Hippocampal formation (tissue), 2 donors: ENCODE results near the gene SUMF2.
"Not testable (repeated sequence)": the region's sequence is repeated elsewhere in the genome, so short reads cannot be mapped to it uniquely, and the experiment has no call there.

Experiments
- DNase-seq, 2 donors: peaks; one replicate each; lab custom pipeline; 2025; lab: John Stamatoyannopoulos, UW

The SUMF2 gene

DNA sequence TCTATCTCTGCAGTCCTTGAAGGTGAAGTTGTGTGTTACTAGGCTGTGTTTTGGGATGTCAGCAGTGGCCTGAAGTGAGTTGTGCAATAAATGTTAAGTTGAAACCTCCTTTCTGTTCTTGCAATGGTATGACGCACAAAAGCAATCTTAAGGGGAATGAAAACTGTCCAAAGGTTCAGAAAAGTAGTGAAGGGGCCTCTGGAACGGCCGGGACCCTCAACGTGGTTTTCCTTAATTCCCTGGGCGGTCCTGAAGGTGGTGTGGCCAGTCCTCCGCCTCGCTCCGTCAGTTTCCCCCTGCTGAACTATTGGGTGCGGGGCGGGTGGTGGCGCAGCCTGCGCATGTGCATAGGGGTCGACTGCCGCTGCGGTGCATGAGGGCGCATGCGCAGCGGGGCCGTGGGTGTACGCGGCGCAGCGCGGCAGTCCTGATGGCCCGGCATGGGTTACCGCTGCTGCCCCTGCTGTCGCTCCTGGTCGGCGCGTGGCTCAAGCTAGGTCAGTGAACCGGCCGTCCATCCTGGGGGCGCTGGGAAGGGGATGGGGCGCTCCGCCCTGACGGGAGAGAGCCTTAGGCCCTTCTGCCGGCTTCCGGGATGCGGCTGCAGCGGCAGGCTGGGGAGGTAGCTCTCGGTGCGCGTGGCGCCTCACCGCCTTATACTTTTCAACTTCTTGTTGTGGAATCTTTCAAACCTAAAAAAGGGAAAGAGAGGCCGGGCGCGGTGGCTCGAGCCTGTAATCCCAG lies at the start of gene SUMF2:
Gene SUMF2 (plus strand): TSS at position 405 of the 744 bp plus-strand sequence. CDS start 26 bp downstream, at position 431.
- DNase-seq, result peak; percentile 83 to 90

DNA sequence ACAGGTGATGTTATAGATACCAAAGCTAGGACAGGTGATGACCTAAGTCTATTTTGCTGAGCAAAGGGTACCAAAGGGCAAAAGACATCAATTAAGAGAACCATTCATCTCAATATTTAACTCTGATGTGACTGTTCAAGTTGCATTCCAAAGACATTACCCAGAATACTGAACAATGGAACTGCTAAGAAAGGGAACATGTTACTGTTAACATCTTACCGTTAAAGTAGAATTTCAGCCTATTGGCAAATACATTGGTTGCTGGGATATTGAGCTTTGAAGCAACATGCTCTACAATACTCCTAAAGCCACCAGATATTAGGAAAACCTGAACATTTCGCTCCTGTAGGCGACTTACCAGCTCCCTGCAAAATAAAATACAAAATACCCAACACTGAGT lies 47.1 kb upstream of the SUMF2 start:
- not testable (repeated sequence) for DNase-seq

DNA sequence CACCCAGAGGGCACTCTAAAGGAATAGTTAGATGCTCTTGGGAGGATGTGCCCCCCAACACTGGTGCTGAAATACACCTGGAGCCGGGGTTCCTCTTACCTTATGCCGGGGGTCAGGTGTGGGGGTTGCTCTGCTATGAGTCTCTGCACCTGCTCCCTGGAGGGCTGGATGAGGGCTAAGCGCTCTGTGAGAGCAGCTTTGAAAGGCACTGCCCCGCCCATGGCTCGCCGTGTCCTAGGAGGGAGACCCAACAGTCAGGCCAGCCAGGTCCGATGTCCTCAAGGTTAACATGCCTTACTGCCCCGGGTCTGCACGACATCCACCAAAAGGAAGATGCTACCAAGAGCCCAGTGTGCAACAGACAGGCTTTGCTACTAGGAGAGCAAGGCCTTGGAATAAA lies 44.6 kb upstream of the SUMF2 start:
- DNase-seq, result no peak

DNA sequence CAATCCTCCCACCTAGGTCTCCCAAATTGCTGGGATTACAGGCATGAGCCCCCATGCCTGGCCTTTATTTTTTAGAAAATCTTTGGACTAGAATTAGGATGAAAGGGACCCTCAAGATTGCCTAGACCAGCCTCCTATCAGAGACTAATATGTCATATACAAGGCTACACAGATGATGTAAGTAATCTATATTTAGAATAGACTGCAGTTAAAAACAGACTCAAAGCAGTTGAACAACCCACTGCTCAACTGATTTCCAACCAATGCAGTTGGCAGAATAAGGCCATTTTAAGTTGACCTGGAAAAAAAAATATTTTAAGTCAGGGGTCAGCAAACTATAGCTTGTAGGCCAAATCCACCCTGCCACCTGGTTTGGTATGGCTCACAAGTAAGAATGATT lies 40.6 kb upstream of the SUMF2 start:
- DNase-seq, result no peak

DNA sequence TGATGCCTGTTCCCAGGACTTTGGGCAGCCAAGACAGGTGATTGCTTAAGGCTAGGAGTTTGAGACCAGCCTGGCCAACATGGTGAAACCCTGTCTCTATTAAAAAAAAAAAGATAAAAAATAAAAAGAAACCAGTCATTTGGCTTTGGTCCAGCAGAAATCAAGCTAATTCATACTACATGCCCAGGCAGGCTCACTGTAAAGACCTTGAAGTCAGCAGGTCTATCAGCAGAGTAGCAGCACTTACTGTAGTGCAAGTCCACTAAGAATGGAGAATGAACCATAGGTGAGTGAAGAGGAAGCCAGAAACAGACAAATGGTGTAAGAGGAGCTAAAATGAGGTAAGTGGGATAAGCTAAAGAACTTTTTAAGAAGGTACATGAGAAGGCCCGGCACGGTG lies 37.5 kb upstream of the SUMF2 start:
- no peak for DNase-seq

DNA sequence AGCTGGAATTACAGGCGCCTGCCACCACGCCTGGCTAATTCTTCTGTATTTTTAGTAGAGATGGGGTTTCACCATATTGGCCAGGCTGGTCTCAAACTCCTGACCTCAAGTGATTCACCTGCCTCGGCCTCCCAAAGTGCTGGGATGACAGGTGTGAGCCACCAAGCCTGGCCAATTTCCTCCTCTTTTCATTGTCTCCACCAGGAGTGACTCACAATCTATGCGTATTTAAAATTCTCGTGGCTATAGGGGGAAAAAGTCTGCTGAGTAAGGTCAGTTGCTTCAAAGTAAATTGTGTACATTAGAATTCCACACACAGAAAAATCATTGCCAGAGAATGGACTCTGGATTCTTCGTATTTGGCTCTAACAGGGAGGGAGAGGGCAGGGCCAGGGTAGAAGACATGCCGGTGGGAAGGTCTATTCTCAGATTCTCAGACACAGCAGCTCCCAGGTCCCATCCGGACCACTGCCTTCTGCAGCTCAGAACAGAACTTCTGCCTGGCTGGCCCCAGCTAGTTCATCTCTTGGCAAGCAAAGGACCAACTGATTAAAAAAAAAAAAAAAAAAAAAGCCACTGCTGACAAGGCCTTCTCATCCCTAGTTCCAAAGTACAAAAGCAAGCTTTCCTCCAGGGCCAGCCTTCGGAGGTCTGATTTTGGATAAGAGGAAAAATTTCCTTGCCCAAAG lies 35.0 kb upstream of the SUMF2 start:
- no peak for DNase-seq

DNA sequence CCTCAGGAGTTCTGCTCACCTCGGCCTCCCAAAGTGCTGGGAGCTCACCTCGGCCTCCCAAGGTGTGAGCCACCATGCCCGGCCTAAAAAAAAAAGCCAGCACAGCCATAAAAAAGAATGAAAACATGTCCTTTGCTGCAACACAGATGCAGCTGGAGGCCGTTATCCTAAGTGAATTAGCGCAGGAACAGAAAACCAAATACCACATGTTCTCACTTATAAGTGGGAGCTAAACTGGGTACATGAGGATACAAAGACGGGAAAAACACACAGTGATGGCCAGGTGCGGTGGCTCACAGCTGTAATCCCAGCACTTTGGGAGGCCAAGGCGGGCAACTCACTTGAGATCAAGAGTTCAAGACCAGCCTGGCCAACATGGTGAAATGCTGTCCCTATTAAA lies 33.7 kb upstream of the SUMF2 start:
- DNase-seq, result no peak

DNA sequence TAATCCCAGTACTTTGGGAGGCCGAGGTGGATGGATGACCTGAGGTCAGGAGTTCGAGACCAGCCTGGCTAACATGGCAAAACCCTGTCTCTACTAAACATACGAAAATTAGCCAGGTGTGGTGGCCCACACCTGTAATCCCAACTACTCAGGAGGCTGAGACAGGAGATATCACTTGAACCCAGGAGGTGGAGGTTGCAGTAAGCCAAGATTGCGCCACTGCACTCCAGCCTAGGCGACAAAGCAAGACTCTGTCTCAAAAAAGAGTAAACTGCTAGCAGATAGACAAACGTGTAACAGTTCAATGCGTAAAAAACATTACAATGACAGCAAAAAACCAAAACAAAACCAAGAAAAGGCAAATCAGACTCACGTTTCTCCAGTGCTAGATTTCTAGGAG lies 32.5 kb upstream of the SUMF2 start:
- DNase-seq, result not testable (repeated sequence)

DNA sequence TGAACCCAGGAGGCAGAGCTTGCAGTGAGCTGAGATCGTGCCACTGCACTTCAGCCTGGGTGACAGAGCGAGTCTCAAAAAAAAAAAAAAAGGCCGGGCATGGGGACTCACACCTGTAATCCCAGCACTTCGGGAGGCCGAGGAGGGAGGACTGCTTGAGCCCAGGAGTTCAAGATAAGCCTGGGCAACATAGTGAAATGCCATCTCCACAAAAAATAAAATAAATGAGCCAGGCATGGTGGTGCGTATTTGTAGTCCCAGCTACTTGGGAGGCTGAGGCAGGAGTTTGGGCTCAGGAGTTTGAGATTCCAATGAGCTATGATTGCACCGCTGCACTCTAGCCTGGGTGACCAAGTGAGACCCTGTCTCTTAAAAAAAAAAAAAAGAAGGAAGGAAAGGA lies 31.5 kb upstream of the SUMF2 start:
- DNase-seq, result not testable (repeated sequence)

DNA sequence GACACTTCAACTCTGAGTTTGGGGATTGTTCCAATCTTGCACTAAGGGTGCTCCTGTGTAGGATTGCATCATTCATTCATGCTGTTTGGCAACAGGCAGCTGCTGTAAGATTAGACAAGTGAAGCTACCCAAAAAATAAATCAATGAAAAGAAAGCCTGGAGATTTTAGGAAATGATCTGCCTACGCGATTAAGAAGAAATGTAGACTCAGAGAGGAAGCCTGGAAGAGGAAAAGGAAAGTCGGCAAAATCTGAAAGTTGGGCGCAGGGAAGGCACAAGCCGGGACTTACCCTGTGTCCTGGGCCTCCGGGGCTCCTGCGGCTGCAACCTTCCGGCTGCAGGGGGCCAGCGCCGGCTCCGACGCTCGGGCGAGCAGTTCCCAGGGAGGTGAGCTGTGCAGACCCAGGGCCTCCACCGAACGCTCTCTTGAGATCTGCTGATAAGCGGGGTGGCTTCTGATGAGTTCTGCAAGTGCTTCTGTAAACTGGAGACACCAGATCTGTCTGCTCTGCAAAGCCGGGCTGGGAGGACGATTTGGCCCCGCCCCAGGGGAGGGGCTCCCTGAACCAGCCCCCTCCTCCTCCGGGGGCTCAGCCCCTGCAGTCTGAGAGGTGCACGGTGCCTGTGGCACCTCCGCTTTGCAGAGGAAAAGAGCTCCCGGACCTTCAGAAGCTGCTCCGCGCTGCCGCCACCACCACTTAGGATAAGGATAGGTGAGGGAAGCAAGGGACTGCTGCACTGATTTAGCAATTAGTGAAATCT lies 30.2 kb upstream of the SUMF2 start:
- peak in 1 of 2 donors; percentile 21 for DNase-seq

DNA sequence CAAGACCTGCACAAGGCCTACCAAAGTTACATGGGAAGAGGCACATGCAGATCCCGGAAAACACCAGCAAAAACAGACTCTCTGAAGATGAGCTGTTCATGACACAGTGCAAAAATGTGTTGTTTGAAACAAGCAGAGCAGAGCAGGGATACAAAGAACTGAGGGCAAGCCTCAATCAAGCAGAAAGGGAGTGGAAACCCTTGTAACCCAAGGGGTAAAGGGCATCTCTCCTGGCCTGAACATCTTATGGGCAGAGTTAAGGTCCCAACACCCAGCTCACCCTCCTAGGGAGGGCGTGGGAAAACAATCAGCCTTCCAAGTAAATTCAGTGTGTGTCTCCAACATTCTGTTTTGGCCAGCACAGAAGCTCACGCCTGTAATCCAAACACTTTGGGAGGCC lies 23.4 kb upstream of the SUMF2 start:
- DNase-seq, result no peak

DNA sequence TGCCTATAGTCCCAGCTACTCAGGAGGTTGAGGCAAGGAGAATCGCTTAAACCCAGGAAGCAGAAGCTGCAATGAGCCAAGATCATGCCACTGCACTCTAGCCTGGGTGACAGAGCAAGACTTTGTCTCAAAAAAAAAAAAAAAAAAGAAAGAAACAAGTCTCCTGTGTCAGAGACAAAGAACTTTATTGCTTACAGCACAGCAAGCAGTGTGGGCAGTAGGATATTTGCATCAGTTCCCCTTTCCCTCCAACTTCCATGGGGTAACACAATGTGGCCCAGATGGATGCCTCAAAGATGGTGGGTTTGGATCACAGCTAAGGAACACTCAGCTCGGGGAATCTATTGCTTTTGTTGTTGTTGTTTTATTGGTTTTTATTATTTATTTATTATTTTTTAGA lies 18.3 kb upstream of the SUMF2 start:
- not testable (repeated sequence) for DNase-seq

DNA sequence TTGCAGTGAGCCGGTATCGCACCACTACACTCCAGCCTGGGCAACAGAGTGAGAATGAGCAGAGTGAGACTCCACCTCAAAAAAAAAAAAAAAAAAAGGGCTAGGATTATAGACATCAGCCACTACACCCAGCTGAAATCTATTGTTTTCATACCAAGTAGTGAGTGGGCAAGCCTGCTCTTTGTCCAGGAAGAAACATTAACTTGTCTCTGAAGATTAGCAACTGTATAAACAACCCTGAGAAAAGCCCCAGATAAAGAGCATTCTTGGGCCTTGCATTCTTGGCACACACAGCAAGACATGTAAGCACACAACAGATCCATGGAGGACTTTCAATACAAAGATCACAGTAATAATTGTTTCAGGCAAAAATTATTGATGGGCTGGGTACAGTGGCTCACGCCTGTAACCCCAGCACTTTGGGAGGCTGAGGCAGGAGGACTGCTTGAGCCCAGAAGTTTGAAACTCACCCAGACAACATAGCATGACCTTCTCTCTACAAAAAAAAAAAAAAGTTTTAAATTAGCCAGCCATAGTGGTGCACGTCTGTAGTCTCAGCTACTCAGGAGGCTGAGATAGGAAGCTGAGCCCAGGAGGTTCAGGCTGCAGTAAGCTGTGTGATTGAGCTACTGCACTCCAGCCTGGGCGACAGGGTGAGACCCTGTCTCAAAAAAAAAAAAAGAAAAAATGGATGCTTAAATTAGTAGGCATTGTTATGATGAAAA lies 17.2 kb upstream of the SUMF2 start:
- no peak for DNase-seq

DNA sequence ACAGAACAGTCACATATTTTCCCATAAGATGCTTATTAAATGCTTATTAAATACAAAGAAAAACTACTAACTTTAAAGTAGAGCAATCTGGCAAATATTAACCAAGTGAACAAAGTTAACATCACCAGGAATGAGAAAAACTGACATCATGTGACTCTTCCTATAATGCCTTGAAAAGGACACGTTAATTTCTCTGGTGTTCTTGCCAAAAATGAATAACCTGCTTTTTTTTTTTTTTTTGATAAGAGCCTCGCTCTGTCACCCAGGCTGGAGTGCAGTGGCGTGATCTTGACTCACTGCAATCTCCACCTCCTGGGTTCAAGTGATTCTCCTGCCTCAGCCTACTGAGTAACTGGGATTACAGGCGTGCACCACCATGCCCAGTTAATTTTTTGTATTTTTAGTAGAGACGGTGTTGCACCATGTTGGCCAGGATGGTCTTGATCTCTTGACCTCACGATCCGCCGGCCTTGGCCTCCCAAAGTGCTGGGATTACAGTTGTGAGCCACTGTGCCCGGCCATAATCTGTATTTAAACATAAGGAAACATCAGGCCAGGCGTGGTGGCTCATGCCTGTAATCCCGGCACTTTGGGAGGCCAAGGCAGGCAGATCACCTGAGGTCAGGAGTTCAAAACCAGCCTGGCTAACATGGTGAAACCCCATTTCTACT lies 16.5 kb upstream of the SUMF2 start:
- DNase-seq, result not testable (repeated sequence)

DNA sequence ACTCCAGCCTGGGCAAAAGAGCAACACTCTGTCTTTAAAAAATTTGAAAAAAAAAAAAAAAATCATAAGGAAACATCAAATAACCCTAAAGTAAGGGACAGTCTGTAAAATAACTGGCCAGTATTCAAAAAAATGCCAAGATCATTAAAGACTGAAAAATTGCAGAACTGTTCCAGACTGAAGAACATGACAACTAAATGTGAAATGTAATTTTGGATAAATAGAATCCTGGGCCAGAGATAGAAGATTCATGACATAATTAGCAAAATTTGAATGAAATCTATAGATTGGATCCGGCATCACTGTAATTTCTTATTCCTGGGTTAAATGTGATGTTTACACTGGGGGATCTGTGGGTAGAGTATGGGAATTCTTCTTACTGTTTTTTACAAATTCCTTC lies 15.8 kb upstream of the SUMF2 start:
- DNase-seq, result no peak

DNA sequence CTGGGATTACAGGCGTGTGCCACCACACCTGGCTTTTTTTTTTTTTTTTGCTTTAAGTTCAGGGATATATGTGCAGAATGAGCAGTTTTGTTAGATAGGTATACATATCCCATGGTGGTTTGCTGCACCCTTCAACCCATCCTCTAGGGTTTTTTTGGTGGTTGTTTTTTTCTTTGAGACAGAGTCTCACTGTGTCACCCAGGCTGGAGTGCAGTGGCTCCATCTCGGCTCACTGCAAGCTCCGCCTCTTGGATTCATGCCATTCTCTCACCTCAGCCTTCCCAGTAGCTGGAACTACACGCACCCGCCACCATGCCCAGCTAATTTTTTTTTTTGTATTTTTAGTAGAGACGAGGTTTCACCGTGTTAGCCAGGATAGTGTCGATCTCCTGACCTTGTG lies 15.3 kb upstream of the SUMF2 start:
- DNase-seq, result not testable (repeated sequence)

DNA sequence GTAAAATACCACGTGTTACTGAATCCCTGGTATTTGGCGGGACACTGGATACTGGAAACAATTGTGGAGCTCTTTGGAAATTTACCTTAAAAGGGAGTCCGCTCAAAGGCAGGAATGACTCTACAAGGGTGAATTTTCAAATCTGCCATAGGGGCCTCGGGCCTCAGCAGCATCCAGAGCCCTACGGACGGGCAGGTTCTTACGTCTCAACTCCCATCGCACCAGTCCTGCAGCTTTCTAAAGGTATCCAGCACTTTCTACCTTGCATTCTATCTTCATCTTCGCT lies 13.1 kb upstream of the SUMF2 start:
- no peak for DNase-seq

DNA sequence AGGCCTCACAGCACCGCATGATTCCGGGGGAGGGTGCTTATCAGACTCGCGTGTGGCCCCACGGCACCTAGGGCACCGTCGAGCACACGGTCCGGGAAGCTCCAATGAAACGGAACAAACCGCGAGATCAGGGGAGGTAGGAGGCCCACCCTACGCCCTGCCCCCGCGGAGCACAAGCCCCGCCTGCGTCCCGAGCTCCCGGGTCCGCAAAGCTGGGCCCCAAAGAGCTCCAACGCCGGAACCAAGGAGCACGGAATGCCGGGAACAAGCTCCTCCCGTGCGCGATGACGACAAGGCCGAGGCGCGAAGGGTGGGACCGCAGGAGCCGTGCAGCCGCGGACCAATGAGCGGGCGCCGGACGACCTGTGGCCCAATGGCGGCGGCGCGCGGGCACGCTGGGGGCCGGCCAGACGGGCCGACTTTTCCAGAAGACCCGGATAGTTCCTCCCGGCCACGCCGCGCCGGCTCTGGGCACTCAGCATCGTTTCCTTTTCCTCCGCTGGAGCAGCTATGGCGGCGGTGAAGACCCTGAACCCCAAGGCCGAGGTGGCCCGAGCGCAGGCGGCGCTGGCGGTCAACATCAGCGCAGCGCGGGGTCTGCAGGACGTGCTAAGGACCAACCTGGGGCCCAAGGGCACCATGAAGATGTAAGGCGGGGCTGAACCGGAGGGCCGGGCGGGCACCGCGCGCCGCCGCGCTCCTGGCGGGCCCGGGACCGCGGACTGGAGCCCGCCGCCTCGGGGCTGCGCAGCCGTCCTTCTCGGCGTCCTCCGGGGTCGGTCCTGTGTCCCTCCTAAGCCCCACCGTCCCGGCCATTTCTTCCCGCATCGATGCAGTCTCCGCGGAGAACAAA lies 12.5 kb upstream of the SUMF2 start, which contains the start of the genes CCT6A and PSPH:
Gene CCT6A (plus strand): TSS at position 427 of the 853 bp plus-strand sequence. CDS start 84 bp downstream, at position 511.
Gene PSPH (minus strand): TSS at position 106 of the 853 bp plus-strand sequence. CDS start 30,232 bp downstream, outside the sequence.
- peak; percentile 96 to 97 for DNase-seq

DNA sequence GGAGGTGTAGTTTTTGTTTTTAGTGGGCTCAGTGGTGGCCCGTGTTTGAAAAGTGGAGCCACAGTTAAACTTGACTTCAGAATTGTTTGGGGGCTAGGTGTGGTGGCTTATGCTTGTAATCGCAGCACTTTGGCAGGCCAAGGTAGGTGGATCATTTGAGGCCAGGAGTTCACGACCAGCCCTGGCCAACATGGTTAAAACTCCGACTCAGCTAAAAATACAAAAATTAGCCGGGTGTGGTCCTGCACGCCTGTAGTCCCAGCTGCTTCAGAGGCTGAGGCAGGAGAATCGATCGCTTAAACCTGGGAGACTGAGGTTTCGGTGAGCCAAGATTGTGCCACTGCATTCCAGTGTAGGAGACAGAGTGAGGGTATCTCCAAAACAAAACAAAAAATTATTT lies 10.7 kb upstream of the SUMF2 start:
- no peak for DNase-seq

DNA sequence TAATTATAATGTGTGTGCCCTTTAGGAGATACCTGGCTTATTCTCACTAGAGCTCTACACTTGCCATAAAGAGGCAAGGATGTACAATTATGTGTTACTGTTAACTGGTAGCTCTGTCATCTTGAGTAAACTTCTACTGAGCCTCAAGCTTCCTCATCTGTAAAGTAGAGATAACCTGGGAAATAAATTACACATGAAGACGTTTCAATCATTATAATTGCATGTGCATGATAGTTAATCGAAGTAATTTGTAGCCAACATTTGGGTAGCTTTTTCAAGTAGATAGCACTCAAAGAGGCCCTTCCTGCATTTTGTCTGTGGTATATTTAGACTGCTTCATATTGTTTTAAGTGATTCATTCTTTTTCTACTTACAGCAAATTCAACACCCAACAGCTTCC lies 10.1 kb upstream of the SUMF2 start:
- no peak for DNase-seq

DNA sequence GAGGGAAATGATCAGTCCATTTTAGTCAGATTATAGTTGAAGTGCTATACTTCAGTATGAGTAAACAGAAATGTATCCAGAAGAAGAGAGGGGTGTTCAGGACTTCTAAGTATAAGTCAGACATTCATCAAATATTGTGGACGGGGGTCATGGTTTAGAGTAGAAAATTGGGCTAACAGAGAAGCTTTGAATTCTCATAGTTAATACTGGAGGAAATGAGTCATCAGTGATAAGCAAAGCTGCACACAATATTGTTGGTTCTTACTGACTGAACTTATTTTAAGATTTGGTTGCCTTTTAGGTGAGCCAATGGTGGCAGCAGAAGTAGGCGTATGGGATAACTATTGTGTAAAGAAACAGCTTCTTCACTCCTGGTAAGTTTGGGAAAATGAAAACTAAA lies 1.7 kb upstream of the SUMF2 start:
- no peak for DNase-seq
